HEK293 (cell line): ENCODE measurements around the gene CLN3.
A peak's percentile ranks its signal among the peaks of the same experiment; 100 is the strongest.

Experiments used
- CTCF ChIA-PET: fragments of 350-600 bp; formaldehyde crosslinking; extraction: SDS; loops from one replicate; lab custom pipeline; 2021; ENCODE audit warnings: antibody characterized with exemption; lab: Yijun Ruan, JAX
- POLR2A ChIA-PET: fragments of 300-600 bp; formaldehyde crosslinking; extraction: SDS; loops from one replicate; lab custom pipeline; 2020; ENCODE audit warnings: antibody characterized with exemption, inconsistent platforms; lab: Yijun Ruan, JAX
- H3K27ac ChIP-seq: fragments of 200-500 bp; sonication (Bioruptor generic); 2 replicates; pipeline ENCODE4 v1.5.1; 2014; ENCODE audit warnings: low read depth, low read length, control low read depth, inconsistent platforms; ENCODE audit errors: extremely low read depth
- H3K36me3 ChIP-seq, 2 experiments: fragments of 200-500 bp in 1 of 2; sonication (Bioruptor generic) in 1 of 2; 1 replicate in 1 of 2; 2 replicates in 1 of 2; pipeline ENCODE4 v1.5.1; 2014 to 2017; ENCODE audit warnings: inconsistent platforms in 2 of 2, low read length in 2 of 2; ENCODE audit not compliant: control insufficient read depth in 2 of 2, insufficient read depth in 1 of 2
- H3K4me1 ChIP-seq: fragments of 200-500 bp; sonication (Bioruptor generic); 2 replicates; pipeline ENCODE4 v1.5.1; 2014; ENCODE audit warnings: mild to moderate bottlenecking, low read length, inconsistent platforms; ENCODE audit not compliant: control insufficient read depth, insufficient read depth
- H3K4me3 ChIP-seq: 2 replicates; pipeline ENCODE4 v1.5.1; 2011; ENCODE audit warnings: low read depth, mild to moderate bottlenecking, control low read depth, low read length, moderate library complexity
- H3K9me3 ChIP-seq: fragments of 200-500 bp; sonication (Bioruptor generic); 2 replicates; pipeline ENCODE4 v1.5.1; 2014; ENCODE audit warnings: low read depth, low read length, inconsistent platforms; ENCODE audit not compliant: control insufficient read depth, insufficient read depth
- AEBP2 ChIP-seq: fragments of 450-650 bp; formaldehyde crosslinking; IDR thresholded peaks from 2 replicates; pipeline ENCODE4 v1.5.1; 2016; ENCODE audit warnings: missing biosample characterization, missing genetic modification characterization, borderline replicate concordance
- GLIS1 ChIP-seq: fragments of 450-650 bp; formaldehyde crosslinking; IDR thresholded peaks from 2 replicates; pipeline ENCODE4 v1.5.1; 2016; ENCODE audit warnings: missing biosample characterization, missing genetic modification characterization
- SCRT2 ChIP-seq: fragments of 450-650 bp; formaldehyde crosslinking; IDR thresholded peaks from 2 replicates; pipeline ENCODE4 v1.5.1; 2016; ENCODE audit warnings: missing biosample characterization, missing genetic modification characterization
- TSHZ1 ChIP-seq: fragments of 450-650 bp; formaldehyde crosslinking; IDR thresholded peaks from 2 replicates; pipeline ENCODE4 v1.5.1; 2016; ENCODE audit warnings: missing biosample characterization, missing genetic modification characterization, borderline replicate concordance
- WT1 ChIP-seq: fragments of 450-650 bp; formaldehyde crosslinking; IDR thresholded peaks from 2 replicates; pipeline ENCODE4 v1.5.1; 2016; ENCODE audit warnings: missing biosample characterization, missing genetic modification characterization
- ZBTB17 ChIP-seq: fragments of 450-650 bp; formaldehyde crosslinking; IDR thresholded peaks from 2 replicates; pipeline ENCODE4 v1.5.1; 2016; ENCODE audit warnings: missing biosample characterization, missing genetic modification characterization
- ZFHX2 ChIP-seq: fragments of 450-650 bp; formaldehyde crosslinking; conservative IDR thresholded peaks from 2 replicates; pipeline ENCODE4 v1.5.1; 2016; ENCODE audit warnings: missing biosample characterization, missing genetic modification characterization
- ZIC2 ChIP-seq: fragments of 450-650 bp; formaldehyde crosslinking; IDR thresholded peaks from 2 replicates; pipeline ENCODE4 v1.5.1; 2016; ENCODE audit warnings: missing biosample characterization, missing genetic modification characterization
- ZNF140 ChIP-seq: fragments of 450-650 bp; formaldehyde crosslinking; IDR thresholded peaks from 2 replicates; pipeline ENCODE4 v1.5.1; 2016; ENCODE audit warnings: missing biosample characterization, missing genetic modification characterization
- ZNF202 ChIP-seq: fragments of 450-650 bp; formaldehyde crosslinking; IDR thresholded peaks from 2 replicates; pipeline ENCODE4 v1.5.1; 2016; ENCODE audit warnings: missing biosample characterization, missing genetic modification characterization, borderline replicate concordance
- ZNF335 ChIP-seq: fragments of 450-650 bp; formaldehyde crosslinking; conservative IDR thresholded peaks from 2 replicates; pipeline ENCODE4 v1.5.1; 2016; ENCODE audit warnings: missing biosample characterization, missing genetic modification characterization
- ZNF366 ChIP-seq: fragments of 450-650 bp; formaldehyde crosslinking; conservative IDR thresholded peaks from 2 replicates; pipeline ENCODE4 v1.5.1; 2016; ENCODE audit warnings: missing biosample characterization, missing genetic modification characterization
- ZNF423 ChIP-seq: fragments of 450-650 bp; formaldehyde crosslinking; IDR thresholded peaks from 2 replicates; pipeline ENCODE4 v1.5.1; 2016; ENCODE audit warnings: missing biosample characterization, missing genetic modification characterization
- ZNF529 ChIP-seq: fragments of 450-650 bp; formaldehyde crosslinking; IDR thresholded peaks from 2 replicates; pipeline ENCODE4 v1.5.1; 2017; ENCODE audit warnings: missing genetic modification characterization, missing biosample characterization; ENCODE audit not compliant: insufficient replicate concordance
- TF ChIP-seq, protein P1 (sequence below): fragments of 450-650 bp; formaldehyde crosslinking; IDR thresholded peaks from 2 replicates; pipeline ENCODE4 v1.5.1; 2017; ENCODE audit warnings: missing biosample characterization, missing genetic modification characterization
- TF ChIP-seq, protein P2 (sequence below): fragments of 450-650 bp; formaldehyde crosslinking; IDR thresholded peaks from 2 replicates; pipeline ENCODE4 v1.5.1; 2016; ENCODE audit warnings: missing biosample characterization, missing genetic modification characterization, borderline replicate concordance
- TF ChIP-seq, protein P3 (sequence below): sonication (generic); formaldehyde crosslinking; IDR thresholded peaks from 2 replicates; pipeline ENCODE4 v1.8.1; 2022; ENCODE audit warnings: mild to moderate bottlenecking, moderate library complexity, missing genetic modification reagents

The CLN3 gene

GRCh38 chr16:28504707-28505404 lies 13.0 kb upstream of the CLN3 start:
- no peak overlapping the region for H3K4me3 ChIP-seq
- CTCF ChIA-PET: no interaction called here
- H3K27ac ChIP-seq: no peak overlapping the region
- no peaks in the 10 kb centered on the region for H3K36me3 ChIP-seq
- no peak for TF ChIP-seq ZNF529 (tag by site-specific recombination)
- POLR2A ChIA-PET: no interaction called here
- H3K9me3 ChIP-seq: no peaks in the 10 kb centered on the region
- no peaks in the 10 kb centered on the region for H3K4me1 ChIP-seq

DNA sequence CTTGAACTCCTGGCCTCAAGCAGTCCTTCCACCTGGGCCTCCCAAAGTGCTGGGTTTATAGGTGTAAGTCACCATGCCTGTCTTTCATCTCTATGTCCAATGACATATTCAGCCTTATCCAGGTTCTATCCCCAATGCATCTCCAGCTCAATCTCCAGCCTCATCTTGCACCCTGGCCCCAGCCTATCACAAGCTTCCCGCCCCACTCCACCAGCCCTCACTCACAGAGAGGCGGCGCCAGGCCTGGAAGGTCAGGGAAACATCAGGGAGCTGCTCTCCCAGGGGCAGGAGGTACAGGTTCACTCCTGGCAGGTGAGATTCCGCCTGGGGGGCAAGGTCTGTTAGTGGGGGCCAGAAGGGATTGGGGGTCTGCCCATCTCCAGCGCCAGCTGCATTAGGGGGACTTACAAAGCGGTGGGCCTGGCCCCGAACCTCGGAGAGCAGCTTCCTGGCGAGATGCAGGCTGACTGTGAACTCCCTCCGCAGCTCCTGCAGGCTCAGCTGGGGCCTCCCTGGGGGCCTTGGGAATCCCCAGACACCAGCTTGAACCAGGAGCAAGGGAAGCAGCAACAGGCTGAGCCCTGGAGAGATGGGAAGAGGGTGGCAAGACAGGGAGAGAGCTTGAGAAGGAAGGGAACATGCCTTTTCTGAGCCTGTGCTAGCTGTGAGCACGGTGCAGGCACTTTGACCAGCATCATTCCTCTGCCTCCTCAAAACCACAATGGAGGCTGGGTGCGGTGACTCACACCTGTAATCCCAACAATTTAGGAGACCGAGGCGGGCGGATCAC lies 11.8 kb upstream of the CLN3 start:
- CTCF ChIA-PET: interaction anchor here (0.5 to 0.6 kb wide), 2 partner anchors 187 to 813 kb away, joined by 3 read pairs; no protein-coding TSS in a partner anchor
- POLR2A ChIA-PET: interaction anchor here (1.4 kb wide), 1 partner anchor 11 kb away, joined by 4 read pairs; the partner anchor contains the start of gene CLN3
- TF ChIP-seq, protein P1, sequence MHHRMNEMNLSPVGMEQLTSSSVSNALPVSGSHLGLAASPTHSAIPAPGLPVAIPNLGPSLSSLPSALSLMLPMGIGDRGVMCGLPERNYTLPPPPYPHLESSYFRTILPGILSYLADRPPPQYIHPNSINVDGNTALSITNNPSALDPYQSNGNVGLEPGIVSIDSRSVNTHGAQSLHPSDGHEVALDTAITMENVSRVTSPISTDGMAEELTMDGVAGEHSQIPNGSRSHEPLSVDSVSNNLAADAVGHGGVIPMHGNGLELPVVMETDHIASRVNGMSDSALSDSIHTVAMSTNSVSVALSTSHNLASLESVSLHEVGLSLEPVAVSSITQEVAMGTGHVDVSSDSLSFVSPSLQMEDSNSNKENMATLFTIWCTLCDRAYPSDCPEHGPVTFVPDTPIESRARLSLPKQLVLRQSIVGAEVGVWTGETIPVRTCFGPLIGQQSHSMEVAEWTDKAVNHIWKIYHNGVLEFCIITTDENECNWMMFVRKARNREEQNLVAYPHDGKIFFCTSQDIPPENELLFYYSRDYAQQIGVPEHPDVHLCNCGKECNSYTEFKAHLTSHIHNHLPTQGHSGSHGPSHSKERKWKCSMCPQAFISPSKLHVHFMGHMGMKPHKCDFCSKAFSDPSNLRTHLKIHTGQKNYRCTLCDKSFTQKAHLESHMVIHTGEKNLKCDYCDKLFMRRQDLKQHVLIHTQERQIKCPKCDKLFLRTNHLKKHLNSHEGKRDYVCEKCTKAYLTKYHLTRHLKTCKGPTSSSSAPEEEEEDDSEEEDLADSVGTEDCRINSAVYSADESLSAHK: no peak
- TF ChIP-seq, protein P2, sequence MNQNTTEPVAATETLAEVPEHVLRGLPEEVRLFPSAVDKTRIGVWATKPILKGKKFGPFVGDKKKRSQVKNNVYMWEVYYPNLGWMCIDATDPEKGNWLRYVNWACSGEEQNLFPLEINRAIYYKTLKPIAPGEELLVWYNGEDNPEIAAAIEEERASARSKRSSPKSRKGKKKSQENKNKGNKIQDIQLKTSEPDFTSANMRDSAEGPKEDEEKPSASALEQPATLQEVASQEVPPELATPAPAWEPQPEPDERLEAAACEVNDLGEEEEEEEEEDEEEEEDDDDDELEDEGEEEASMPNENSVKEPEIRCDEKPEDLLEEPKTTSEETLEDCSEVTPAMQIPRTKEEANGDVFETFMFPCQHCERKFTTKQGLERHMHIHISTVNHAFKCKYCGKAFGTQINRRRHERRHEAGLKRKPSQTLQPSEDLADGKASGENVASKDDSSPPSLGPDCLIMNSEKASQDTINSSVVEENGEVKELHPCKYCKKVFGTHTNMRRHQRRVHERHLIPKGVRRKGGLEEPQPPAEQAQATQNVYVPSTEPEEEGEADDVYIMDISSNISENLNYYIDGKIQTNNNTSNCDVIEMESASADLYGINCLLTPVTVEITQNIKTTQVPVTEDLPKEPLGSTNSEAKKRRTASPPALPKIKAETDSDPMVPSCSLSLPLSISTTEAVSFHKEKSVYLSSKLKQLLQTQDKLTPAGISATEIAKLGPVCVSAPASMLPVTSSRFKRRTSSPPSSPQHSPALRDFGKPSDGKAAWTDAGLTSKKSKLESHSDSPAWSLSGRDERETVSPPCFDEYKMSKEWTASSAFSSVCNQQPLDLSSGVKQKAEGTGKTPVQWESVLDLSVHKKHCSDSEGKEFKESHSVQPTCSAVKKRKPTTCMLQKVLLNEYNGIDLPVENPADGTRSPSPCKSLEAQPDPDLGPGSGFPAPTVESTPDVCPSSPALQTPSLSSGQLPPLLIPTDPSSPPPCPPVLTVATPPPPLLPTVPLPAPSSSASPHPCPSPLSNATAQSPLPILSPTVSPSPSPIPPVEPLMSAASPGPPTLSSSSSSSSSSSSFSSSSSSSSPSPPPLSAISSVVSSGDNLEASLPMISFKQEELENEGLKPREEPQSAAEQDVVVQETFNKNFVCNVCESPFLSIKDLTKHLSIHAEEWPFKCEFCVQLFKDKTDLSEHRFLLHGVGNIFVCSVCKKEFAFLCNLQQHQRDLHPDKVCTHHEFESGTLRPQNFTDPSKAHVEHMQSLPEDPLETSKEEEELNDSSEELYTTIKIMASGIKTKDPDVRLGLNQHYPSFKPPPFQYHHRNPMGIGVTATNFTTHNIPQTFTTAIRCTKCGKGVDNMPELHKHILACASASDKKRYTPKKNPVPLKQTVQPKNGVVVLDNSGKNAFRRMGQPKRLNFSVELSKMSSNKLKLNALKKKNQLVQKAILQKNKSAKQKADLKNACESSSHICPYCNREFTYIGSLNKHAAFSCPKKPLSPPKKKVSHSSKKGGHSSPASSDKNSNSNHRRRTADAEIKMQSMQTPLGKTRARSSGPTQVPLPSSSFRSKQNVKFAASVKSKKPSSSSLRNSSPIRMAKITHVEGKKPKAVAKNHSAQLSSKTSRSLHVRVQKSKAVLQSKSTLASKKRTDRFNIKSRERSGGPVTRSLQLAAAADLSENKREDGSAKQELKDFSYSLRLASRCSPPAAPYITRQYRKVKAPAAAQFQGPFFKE (tag by site-specific recombination): no peak
- no peak for TF ChIP-seq WT1 (tag by site-specific recombination)
- peak; percentile 43; the same call in 1 of the 2 replicates for TF ChIP-seq ZIC2 (tag by site-specific recombination)
- no peak for TF ChIP-seq ZNF140 (tag by site-specific recombination)
- TF ChIP-seq, protein P3, sequence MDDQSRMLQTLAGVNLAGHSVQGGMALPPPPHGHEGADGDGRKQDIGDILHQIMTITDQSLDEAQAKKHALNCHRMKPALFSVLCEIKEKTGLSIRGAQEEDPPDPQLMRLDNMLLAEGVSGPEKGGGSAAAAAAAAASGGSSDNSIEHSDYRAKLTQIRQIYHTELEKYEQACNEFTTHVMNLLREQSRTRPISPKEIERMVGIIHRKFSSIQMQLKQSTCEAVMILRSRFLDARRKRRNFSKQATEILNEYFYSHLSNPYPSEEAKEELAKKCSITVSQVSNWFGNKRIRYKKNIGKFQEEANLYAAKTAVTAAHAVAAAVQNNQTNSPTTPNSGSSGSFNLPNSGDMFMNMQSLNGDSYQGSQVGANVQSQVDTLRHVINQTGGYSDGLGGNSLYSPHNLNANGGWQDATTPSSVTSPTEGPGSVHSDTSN (CRISPR knock-in tag): no peak
- TF ChIP-seq SCRT2: peak; percentile 59
- no peak for TF ChIP-seq ZNF366 (tag by site-specific recombination)
- TF ChIP-seq ZNF423 (tag by site-specific recombination): no peak
- 0 out of 2 replicates have a peak, but pooled peaks have one; percentile 12 for TF ChIP-seq ZNF335 (tag by site-specific recombination)
- TF ChIP-seq AEBP2 (tag by site-specific recombination): no peak
- TF ChIP-seq ZNF202: no peak
- peak; percentile 42; the same call in 1 of the 2 replicates for TF ChIP-seq GLIS1
- TF ChIP-seq TSHZ1 (tag by site-specific recombination): no peak
- no peak for TF ChIP-seq ZFHX2 (tag by site-specific recombination)
- no peak for TF ChIP-seq ZBTB17

More for the DNA sequence above, 11.8 kb upstream of the CLN3 start:
- H3K4me1 ChIP-seq: no peaks in the 10 kb centered on the region
- H3K9me3 ChIP-seq: no peaks in the 10 kb centered on the region
- H3K36me3 ChIP-seq: no peaks in the 10 kb centered on the region
- no peak overlapping the region for H3K4me3 ChIP-seq
- no peak overlapping the region for H3K27ac ChIP-seq
